Panc1 (cell line): ENCODE measurements around the gene KCNQ4. TPM values are rescaled to one million over a fixed set of nuclear protein-coding genes. Genes with fewer than 3 reads are reported as not detected.

Experiments used
- ATAC-seq: fragments of 200-7000 bp; cut with Tn5 transposase; 2 replicates; pipeline ENCODE4 v1.9.1; 2020; ENCODE audit warnings: mild to moderate bottlenecking, moderate library complexity
- BruUV-seq: library from RNA; stranded (reverse); fragments of 400-500 nt; replicated peaks from 2 replicates; lab custom pipeline; 2021; lab: Mats Ljungman, UMichigan
- CTCF ChIA-PET: fragments of 300-600 bp; sonication (Branson Sonifier 250); formaldehyde crosslinking; loops from one replicate; lab custom pipeline; 2022; ENCODE audit warnings: antibody characterized with exemption; lab: Charles Lee
- POLR2A ChIA-PET: fragments of 300-600 bp; sonication (Branson Sonifier 250); formaldehyde crosslinking; loops from one replicate; lab custom pipeline; 2022; ENCODE audit warnings: antibody characterized with exemption; lab: Charles Lee
- DNase-seq: peaks from one replicate; pipeline ENCODE4 v3.0.0-alpha.2; 2010; ENCODE audit warnings: low read depth, low spot score
- H3K27ac ChIP-seq: 2 replicates; pipeline ENCODE4 v1.5.1; 2011; ENCODE audit warnings: mild to moderate bottlenecking, low read length, inconsistent platforms
- H3K27me3 ChIP-seq: fragments of 200-500 bp; sonication (Bioruptor generic); 2 replicates; pipeline ENCODE4 v1.6.0; 2014; ENCODE audit warnings: low read length, inconsistent platforms; ENCODE audit not compliant: control insufficient read depth, insufficient read depth
- H3K36me3 ChIP-seq: fragments of 200-500 bp; sonication (Bioruptor generic); 2 replicates; pipeline ENCODE4 v1.5.1; 2014; ENCODE audit warnings: inconsistent platforms, mild to moderate bottlenecking, low read length, moderate library complexity; ENCODE audit not compliant: control insufficient read depth, insufficient read depth
- H3K4me1 ChIP-seq: 2 replicates; pipeline ENCODE4 v1.5.1; 2011; ENCODE audit warnings: inconsistent platforms, mild to moderate bottlenecking, low read length, moderate library complexity; ENCODE audit not compliant: control insufficient read depth, insufficient read depth
- H3K4me3 ChIP-seq, 2 experiments: 2 replicates each; pipeline ENCODE4 v1.5.1; 2011 to 2012; ENCODE audit warnings: low read depth in 2 of 2, low read length in 2 of 2, mild to moderate bottlenecking in 2 of 2, inconsistent platforms in 1 of 2, moderate library complexity in 1 of 2
- H3K9me3 ChIP-seq: fragments of 200-500 bp; sonication (Bioruptor generic); 2 replicates; pipeline ENCODE4 v1.5.1; 2014; ENCODE audit warnings: low read depth, mild to moderate bottlenecking, inconsistent platforms, low read length, moderate library complexity; ENCODE audit not compliant: control insufficient read depth, insufficient read depth
- POLR2AphosphoS5 ChIP-seq: IDR thresholded peaks from 2 replicates; pipeline ENCODE4 v1.6.1; 2012; ENCODE audit warnings: mild to moderate bottlenecking, low read depth, low read length, moderate library complexity
- SIN3A ChIP-seq: IDR thresholded peaks from 2 replicates; pipeline ENCODE4 v1.6.1; 2012; ENCODE audit warnings: low read depth, mild to moderate bottlenecking, low read length, moderate library complexity, borderline replicate concordance; ENCODE audit not compliant: insufficient read depth
- TCF7L2 ChIP-seq: IDR thresholded peaks from 2 replicates; pipeline ENCODE4 v1.6.1; 2011; ENCODE audit warnings: mild to moderate bottlenecking, low read depth, low read length, inconsistent platforms
- in situ Hi-C: cut with HindIII; loops from 2 replicates; pipeline ENCODE4 v1.10.0; 2016; ENCODE audit warnings: low sequenced_read_pairs, low pct_unique_long_range_greater_than_20kb
- intact Hi-C: fragments of 100-400 bp; cut with micrococcal nuclease; formaldehyde crosslinking; loops from one replicate; pipeline ENCODE4 v1.10.0; 2022; ENCODE audit not compliant: unreplicated experiment
- total RNA-seq: library from RNA; stranded (reverse); gene quantifications from one replicate; pipeline ENCODE4 v1.2.1, GENCODE V29; 2021; ENCODE audit not compliant: unreplicated experiment
- TF ChIP-seq, protein P1 (sequence below), 2 experiments: IDR thresholded peaks; 2 replicates each; pipeline ENCODE4 v1.6.1; 2011 to 2012; ENCODE audit warnings: low read depth in 2 of 2, control low read depth in 1 of 2, low read length in 1 of 2, mild to moderate bottlenecking in 1 of 2, moderate library complexity in 1 of 2; ENCODE audit not compliant: insufficient read depth in 1 of 2
- TF ChIP-seq, protein P2 (sequence below): fragments of 450-650 bp; IDR thresholded peaks from 2 replicates; pipeline ENCODE4 v1.5.1; 2017; ENCODE audit warnings: mild to moderate bottlenecking

KCNQ4 gene
- total RNA-seq, 1 experiment from 2014 or later: 2.6 TPM

DNA sequence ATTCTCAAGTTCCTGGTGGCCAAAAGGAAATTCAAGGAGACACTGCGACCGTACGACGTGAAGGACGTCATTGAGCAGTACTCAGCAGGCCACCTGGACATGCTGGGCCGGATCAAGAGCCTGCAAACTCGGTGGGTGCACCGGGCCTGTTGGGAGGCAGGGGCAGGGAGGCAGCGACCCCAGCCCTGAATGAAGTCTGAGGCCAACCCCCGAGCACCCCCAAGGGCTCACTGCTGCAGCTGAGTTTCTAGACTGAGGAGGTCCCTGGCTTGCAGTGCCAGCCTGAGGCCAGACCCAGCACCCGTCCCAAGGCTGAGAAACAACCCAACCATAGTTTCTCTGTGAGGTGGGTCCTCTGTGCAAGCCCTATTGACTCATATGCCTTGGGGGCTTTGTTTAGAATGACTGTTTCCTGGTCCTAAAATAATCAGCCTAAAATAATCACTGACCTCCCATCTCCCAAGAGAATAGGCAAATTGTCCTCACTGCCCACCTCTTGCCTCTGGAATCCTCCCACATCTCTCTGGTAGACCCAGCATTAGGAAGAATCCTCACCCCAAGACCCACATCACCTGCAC lies 51.5 kb downstream of the KCNQ4 start:
- Histone ChIP-seq H3K36me3 (no peaks in the 10 kb centered on the region), H3K9me3 (no peaks in the 10 kb centered on the region), H3K27me3 (no peaks in the 10 kb centered on the region), H3K4me3 (no peak overlapping the region), H3K4me1 (no peaks in the 10 kb centered on the region), H3K27ac (no peak overlapping the region)
- in situ Hi-C loops: no loop called here
- BruUV-seq: no TSS peak
- ATAC-seq (no peak), DNase-seq (no peak)
- ChIA-PET CTCF (no interaction called here), POLR2A (no interaction called here)
- TF ChIP-seq TCF7L2 (no peak), SIN3A (no peak), POLR2AphosphoS5 (no peak)
- TF ChIP-seq, protein P1, sequence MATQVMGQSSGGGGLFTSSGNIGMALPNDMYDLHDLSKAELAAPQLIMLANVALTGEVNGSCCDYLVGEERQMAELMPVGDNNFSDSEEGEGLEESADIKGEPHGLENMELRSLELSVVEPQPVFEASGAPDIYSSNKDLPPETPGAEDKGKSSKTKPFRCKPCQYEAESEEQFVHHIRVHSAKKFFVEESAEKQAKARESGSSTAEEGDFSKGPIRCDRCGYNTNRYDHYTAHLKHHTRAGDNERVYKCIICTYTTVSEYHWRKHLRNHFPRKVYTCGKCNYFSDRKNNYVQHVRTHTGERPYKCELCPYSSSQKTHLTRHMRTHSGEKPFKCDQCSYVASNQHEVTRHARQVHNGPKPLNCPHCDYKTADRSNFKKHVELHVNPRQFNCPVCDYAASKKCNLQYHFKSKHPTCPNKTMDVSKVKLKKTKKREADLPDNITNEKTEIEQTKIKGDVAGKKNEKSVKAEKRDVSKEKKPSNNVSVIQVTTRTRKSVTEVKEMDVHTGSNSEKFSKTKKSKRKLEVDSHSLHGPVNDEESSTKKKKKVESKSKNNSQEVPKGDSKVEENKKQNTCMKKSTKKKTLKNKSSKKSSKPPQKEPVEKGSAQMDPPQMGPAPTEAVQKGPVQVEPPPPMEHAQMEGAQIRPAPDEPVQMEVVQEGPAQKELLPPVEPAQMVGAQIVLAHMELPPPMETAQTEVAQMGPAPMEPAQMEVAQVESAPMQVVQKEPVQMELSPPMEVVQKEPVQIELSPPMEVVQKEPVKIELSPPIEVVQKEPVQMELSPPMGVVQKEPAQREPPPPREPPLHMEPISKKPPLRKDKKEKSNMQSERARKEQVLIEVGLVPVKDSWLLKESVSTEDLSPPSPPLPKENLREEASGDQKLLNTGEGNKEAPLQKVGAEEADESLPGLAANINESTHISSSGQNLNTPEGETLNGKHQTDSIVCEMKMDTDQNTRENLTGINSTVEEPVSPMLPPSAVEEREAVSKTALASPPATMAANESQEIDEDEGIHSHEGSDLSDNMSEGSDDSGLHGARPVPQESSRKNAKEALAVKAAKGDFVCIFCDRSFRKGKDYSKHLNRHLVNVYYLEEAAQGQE (IDR thresholded peaks at IDR 0.05; ENCODE audit: insufficient read depth in 1 of 2, low read depth in 2 of 2, low read length in 1 of 2): no peak
- TF ChIP-seq, protein P2, sequence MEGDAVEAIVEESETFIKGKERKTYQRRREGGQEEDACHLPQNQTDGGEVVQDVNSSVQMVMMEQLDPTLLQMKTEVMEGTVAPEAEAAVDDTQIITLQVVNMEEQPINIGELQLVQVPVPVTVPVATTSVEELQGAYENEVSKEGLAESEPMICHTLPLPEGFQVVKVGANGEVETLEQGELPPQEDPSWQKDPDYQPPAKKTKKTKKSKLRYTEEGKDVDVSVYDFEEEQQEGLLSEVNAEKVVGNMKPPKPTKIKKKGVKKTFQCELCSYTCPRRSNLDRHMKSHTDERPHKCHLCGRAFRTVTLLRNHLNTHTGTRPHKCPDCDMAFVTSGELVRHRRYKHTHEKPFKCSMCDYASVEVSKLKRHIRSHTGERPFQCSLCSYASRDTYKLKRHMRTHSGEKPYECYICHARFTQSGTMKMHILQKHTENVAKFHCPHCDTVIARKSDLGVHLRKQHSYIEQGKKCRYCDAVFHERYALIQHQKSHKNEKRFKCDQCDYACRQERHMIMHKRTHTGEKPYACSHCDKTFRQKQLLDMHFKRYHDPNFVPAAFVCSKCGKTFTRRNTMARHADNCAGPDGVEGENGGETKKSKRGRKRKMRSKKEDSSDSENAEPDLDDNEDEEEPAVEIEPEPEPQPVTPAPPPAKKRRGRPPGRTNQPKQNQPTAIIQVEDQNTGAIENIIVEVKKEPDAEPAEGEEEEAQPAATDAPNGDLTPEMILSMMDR: no peak
- intact Hi-C loops: no loop called here

DNA sequence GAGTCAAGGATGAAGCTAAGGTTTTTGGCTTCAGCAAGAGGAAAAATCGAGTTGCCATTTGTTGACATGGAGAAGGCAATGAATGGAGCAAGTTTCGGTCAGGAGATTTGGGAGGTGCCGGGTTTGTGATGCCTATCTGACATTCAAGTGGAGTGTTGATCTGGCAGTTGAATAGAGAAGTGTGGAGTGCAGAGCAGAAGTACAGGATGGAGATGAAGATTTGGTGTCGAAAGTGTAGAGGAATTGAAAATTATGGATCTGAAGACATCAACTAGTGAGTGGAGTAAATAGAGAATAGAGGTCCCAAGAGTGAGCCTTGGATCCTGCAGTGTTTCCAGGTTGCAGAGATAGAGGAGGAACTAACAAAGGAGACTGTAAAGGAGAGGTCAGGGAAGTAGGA lies 52.7 kb downstream of the KCNQ4 start:
- no peaks in the 10 kb centered on the region for H3K27me3 ChIP-seq
- intact Hi-C loops (no loop called here), in situ Hi-C loops (no loop called here)
- no peak for DNase-seq
- H3K9me3 ChIP-seq: no peaks in the 10 kb centered on the region
- CTCF ChIA-PET: no interaction called here
- BruUV-seq: no TSS peak
- H3K27ac ChIP-seq: no peak overlapping the region
- ATAC-seq: no peak
- no peaks in the 10 kb centered on the region for H3K36me3 ChIP-seq
- H3K4me3 ChIP-seq: no peak overlapping the region
- no peaks in the 10 kb centered on the region for H3K4me1 ChIP-seq
- TF ChIP-seq, protein P2: no peak
- TF ChIP-seq TCF7L2: no peak
- TF ChIP-seq SIN3A: no peak
- TF ChIP-seq POLR2AphosphoS5: no peak
- TF ChIP-seq, protein P1 (IDR thresholded peaks at IDR 0.05; ENCODE audit: insufficient read depth in 1 of 2, low read depth in 2 of 2, low read length in 1 of 2): no peak
- POLR2A ChIA-PET: interaction anchor here (0.9 kb wide), 1 partner anchor 12 kb away, joined by 3 read pairs; no protein-coding TSS in a partner anchor
